WTC11 (cell line): Measurements from ENCODE around the gene CACNA1C.

Experiments used
- ATF2 ChIP-seq: sonication (generic); formaldehyde crosslinking; IDR thresholded peaks from 2 replicates; pipeline ENCODE4 v1.8.1; 2022; ENCODE audit warnings: low read depth, missing genetic modification reagents, borderline replicate concordance
- CTCF ChIP-seq: fragments of 200-600 bp; IDR thresholded peaks from 2 replicates; pipeline ENCODE4 v1.8.0; 2022; ENCODE audit warnings: antibody characterized with exemption
- ERG ChIP-seq: fragments of 250-450 bp; sonication (Bioruptor Pico); IDR thresholded peaks from 2 replicates; pipeline ENCODE4 v1.8.0; 2021; ENCODE audit warnings: mild to moderate bottlenecking
- MAX ChIP-seq: sonication (generic); formaldehyde crosslinking; IDR thresholded peaks from 2 replicates; pipeline ENCODE4 v1.8.0; 2022; ENCODE audit warnings: mild to moderate bottlenecking, missing genetic modification reagents
- MLX ChIP-seq: sonication (generic); formaldehyde crosslinking; IDR thresholded peaks from 2 replicates; pipeline ENCODE4 v1.8.1; 2023; ENCODE audit warnings: mild to moderate bottlenecking, missing genetic modification reagents, moderate library complexity
- NR3C1 ChIP-seq: sonication (generic); formaldehyde crosslinking; conservative IDR thresholded peaks from 2 replicates; pipeline ENCODE4 v1.8.1; 2023; ENCODE audit warnings: low read depth, mild to moderate bottlenecking, missing genetic modification reagents
- SP1 ChIP-seq: sonication (generic); formaldehyde crosslinking; conservative IDR thresholded peaks from 2 replicates; pipeline ENCODE4 v1.8.1; 2022; ENCODE audit warnings: missing genetic modification reagents
- TP53 ChIP-seq: sonication (generic); formaldehyde crosslinking; IDR thresholded peaks from 2 replicates; pipeline ENCODE4 v1.8.1; 2023; ENCODE audit warnings: mild to moderate bottlenecking, missing genetic modification reagents
- USF1 ChIP-seq: sonication (generic); formaldehyde crosslinking; IDR thresholded peaks from 2 replicates; pipeline ENCODE4 v1.8.0; 2022; ENCODE audit warnings: mild to moderate bottlenecking, missing genetic modification reagents
- USF2 ChIP-seq: sonication (generic); formaldehyde crosslinking; IDR thresholded peaks from 2 replicates; pipeline ENCODE4 v1.8.1; 2023; ENCODE audit warnings: mild to moderate bottlenecking, missing genetic modification reagents, moderate library complexity
- ZBTB43 ChIP-seq: sonication (generic); formaldehyde crosslinking; IDR thresholded peaks from 2 replicates; pipeline ENCODE4 v1.8.1; 2023; ENCODE audit warnings: mild to moderate bottlenecking, missing genetic modification reagents
- ZNF263 ChIP-seq: sonication (generic); formaldehyde crosslinking; IDR thresholded peaks from 2 replicates; pipeline ENCODE4 v1.8.1; 2022; ENCODE audit warnings: low read depth, mild to moderate bottlenecking, moderate library complexity, missing genetic modification reagents
- ZNF423 ChIP-seq: fragments of 250-450 bp; sonication (Bioruptor Pico); IDR thresholded peaks from 2 replicates; pipeline ENCODE4 v2.1.2; 2022; ENCODE audit warnings: mild to moderate bottlenecking, moderate library complexity

GRCh38 chr12:2284321-2284813 lies 231.6 kb downstream of the CACNA1C start:
- TF ChIP-seq ZBTB43 (CRISPR knock-in tag) (no peak), CTCF (no peak), ERG (CRISPR knock-in tag) (no peak), NR3C1 (CRISPR knock-in tag) (no peak), MAX (CRISPR knock-in tag) (no peak), SP1 (CRISPR knock-in tag) (no peak), ATF2 (CRISPR knock-in tag) (no peak), ZNF423 (CRISPR knock-in tag) (no peak), TP53 (CRISPR knock-in tag) (no peak), USF1 (CRISPR knock-in tag) (no peak), ZNF263 (no peak), MLX (CRISPR knock-in tag) (no peak), USF2 (no peak)
